ENCODE measurements around the gene XCL2.
"Not testable (repeated sequence)": the region's sequence is repeated elsewhere in the genome, so short reads cannot be mapped to it uniquely, and the experiment has no call there.

DNA sequence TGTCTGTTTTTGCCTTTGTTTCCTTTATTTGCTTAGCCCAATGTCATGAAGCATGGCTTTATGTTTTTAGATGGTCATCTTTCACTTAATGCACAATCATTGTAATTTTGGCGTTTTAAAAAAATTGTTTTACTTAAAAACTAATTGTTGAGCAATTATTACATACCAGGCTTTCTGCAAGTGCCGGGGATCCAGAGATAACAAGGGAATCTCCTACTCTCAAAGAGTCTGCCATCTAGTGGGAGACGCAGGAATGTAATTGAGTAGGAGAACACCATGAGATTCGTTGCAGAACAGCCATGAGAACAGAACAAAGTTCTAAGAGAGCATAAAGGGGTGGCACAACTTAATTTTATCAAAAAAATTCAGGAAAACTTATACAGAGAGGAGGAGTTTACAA is 30.4 kb upstream of the XCL2 start:
- TF ChIP-seq, protein P1, sequence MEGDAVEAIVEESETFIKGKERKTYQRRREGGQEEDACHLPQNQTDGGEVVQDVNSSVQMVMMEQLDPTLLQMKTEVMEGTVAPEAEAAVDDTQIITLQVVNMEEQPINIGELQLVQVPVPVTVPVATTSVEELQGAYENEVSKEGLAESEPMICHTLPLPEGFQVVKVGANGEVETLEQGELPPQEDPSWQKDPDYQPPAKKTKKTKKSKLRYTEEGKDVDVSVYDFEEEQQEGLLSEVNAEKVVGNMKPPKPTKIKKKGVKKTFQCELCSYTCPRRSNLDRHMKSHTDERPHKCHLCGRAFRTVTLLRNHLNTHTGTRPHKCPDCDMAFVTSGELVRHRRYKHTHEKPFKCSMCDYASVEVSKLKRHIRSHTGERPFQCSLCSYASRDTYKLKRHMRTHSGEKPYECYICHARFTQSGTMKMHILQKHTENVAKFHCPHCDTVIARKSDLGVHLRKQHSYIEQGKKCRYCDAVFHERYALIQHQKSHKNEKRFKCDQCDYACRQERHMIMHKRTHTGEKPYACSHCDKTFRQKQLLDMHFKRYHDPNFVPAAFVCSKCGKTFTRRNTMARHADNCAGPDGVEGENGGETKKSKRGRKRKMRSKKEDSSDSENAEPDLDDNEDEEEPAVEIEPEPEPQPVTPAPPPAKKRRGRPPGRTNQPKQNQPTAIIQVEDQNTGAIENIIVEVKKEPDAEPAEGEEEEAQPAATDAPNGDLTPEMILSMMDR (IDR thresholded peaks at IDR 0.05; ENCODE audit: control extremely low read depth in 1 of 3, insufficient read depth in 1 of 3, low read depth in 1 of 3, low read length in 3 of 3), result peak in 2 of 3 experiments; percentile 17 to 21; a peak in 2 of 4 replicates
- TF ChIP-seq EZH2 (IDR thresholded peaks at IDR 0.05; ENCODE audit: low read depth, low read length, severe bottlenecking); CREB1 (IDR thresholded peaks at IDR 0.05); TAF1 (IDR thresholded peaks at IDR 0.05; ENCODE audit: low read depth, low read length); POLR2A (IDR thresholded peaks at IDR 0.05; ENCODE audit: control extremely low read depth in 1 of 2, low read depth in 2 of 2, low read length in 2 of 2): not testable (repeated sequence)
